Fibroblast of pulmonary artery (primary cell): ENCODE data around the gene SLC43A3.

Experiments used
- DNase-seq: peaks from one replicate; pipeline ENCODE4 v3.0.0-alpha.2; 2010; ENCODE audit warnings: low read depth
- H3K4me3 ChIP-seq: replicated peaks from 2 replicates; pipeline ENCODE4 v1.5.1; 2011; ENCODE audit warnings: low read depth, mild to moderate bottlenecking, control low read depth, low read length, moderate library complexity
- TF ChIP-seq, protein P1 (sequence below): IDR thresholded peaks from 2 replicates; pipeline ENCODE4 v1.5.1; 2011; ENCODE audit warnings: mild to moderate bottlenecking, control low read depth, low read length, inconsistent platforms; ENCODE audit errors: missing control alignments

The SLC43A3 gene

DNA sequence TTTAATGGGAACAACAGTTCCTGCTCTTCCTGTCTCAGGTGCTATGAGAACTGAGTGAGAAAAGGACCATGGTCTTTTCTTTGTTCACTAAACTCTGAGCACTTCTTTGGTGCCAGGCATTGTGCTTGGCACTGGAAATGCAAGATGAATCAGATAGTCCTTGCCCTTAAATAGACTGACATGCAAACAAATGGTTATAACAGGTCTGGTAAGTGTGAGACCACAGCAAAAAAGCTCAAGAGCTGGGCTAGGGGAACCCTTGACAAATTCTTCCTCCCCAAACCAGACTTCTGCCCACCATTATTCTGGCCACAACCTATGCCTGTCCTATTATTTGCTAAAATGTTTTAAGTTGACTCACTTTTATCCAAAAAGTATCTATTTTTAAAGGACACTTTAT lies 5.1 kb downstream of the SLC43A3 start:
- no peak overlapping the region for H3K4me3 ChIP-seq
- TF ChIP-seq, protein P1, sequence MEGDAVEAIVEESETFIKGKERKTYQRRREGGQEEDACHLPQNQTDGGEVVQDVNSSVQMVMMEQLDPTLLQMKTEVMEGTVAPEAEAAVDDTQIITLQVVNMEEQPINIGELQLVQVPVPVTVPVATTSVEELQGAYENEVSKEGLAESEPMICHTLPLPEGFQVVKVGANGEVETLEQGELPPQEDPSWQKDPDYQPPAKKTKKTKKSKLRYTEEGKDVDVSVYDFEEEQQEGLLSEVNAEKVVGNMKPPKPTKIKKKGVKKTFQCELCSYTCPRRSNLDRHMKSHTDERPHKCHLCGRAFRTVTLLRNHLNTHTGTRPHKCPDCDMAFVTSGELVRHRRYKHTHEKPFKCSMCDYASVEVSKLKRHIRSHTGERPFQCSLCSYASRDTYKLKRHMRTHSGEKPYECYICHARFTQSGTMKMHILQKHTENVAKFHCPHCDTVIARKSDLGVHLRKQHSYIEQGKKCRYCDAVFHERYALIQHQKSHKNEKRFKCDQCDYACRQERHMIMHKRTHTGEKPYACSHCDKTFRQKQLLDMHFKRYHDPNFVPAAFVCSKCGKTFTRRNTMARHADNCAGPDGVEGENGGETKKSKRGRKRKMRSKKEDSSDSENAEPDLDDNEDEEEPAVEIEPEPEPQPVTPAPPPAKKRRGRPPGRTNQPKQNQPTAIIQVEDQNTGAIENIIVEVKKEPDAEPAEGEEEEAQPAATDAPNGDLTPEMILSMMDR: no peak
- no peak for DNase-seq

DNA sequence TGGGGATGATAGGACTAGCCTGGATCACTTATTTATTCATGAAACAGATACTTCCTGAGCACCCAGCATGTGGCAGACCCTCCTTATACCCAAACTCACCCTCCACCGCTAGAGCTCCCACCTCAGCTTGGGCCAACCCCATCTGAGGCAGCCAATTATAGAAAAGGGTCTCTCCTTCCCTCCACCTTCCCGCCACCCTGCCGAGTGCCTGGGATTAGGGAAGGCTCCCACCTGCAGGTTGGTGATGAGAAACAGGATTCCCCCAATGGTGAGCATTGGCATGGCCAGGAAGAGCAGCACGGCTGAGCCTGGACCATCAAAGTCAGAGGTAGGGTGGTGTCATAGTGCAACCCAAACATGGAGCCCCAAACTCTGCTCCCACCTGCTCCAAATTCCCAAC lies 5.9 kb downstream of the SLC43A3 start:
- TF ChIP-seq, protein P1: no peak
- DNase-seq: no peak
- H3K4me3 ChIP-seq: no peak overlapping the region

DNA sequence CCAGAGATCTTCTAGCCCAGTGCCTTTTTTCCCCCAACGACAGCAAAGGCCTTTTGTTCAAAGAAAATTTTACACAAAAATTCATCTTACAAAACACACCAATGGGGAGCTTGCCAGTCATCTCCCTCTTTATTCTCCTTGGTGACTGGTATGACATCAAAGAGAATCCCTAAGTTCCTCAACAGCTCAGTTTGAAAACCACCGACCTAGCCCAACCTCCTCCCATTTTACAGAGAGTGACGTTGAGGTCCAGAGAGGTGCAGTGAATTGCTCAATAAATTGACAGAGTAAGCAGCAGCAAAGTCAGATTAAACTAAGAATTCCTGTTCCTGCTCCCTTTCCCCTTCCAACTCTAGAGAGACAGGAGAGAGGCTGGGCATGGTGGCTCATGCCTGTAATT lies 7.8 kb downstream of the SLC43A3 start:
- H3K4me3 ChIP-seq: no peak overlapping the region
- DNase-seq: no peak
- TF ChIP-seq, protein P1: no peak

DNA sequence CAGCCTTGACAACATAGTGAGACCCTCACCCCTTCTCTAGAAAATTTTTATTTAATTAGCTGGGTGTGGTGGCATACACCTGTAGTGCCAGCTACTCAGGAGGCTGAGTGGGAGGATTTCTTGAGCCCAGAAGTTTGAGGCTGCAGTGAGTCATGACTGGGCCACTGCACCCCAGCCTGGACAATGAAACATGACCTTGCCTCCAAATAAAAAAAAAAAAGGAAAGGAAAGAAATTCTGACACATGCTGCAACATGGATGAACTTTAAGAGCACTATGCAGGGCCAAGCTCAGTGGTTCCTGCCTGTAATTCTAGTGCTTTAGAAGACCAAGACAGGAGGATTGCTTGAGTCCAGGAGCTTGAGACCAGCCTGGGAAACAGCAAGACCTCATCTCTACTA lies 8.8 kb downstream of the SLC43A3 start:
- TF ChIP-seq, protein P1: no peak
- no peak overlapping the region for H3K4me3 ChIP-seq
- no peak for DNase-seq

DNA sequence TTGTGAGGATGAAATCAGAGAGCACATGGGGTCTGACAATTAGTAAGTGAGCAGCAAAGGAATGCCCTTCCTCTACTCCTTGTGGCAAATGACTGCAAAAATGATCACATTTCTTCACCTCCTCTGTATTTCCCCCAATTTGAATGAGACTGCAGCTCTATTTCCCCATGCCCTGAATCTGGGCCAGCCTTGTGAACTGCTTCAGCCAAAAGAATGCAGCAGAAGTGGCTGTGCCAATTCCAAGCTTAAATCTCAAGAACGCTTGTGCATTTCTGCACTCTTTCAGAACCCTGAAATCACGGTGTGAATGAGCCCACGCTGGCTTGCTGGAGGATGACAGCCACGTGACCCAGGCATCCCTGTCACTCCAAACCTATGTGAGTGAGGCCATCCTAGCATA lies 9.9 kb downstream of the SLC43A3 start:
- peak; percentile 75 for DNase-seq
- TF ChIP-seq, protein P1: no peak
- H3K4me3 ChIP-seq: no peak overlapping the region

DNA sequence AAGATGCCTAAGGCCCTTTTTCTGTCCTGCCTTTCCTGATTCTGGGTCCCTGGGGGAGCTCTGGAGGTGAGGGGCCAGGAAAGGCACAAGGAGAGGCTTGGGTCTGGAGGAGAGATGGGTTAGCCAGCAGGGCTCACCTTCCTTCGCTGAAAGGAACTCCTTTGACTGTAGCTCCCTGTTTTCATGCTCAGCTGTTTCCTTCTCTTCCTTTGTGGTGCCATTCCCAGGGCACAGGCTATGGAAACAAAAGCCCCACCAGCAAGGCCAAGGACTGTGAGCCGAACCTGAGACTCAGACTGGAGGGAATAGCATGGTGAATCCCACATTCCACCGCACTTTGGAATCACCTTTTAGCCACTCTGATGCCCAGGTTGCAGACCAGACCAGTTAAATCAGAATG lies 10.5 kb downstream of the SLC43A3 start:
- H3K4me3 ChIP-seq: no peak overlapping the region
- no peak for DNase-seq
- TF ChIP-seq, protein P1: no peak

DNA sequence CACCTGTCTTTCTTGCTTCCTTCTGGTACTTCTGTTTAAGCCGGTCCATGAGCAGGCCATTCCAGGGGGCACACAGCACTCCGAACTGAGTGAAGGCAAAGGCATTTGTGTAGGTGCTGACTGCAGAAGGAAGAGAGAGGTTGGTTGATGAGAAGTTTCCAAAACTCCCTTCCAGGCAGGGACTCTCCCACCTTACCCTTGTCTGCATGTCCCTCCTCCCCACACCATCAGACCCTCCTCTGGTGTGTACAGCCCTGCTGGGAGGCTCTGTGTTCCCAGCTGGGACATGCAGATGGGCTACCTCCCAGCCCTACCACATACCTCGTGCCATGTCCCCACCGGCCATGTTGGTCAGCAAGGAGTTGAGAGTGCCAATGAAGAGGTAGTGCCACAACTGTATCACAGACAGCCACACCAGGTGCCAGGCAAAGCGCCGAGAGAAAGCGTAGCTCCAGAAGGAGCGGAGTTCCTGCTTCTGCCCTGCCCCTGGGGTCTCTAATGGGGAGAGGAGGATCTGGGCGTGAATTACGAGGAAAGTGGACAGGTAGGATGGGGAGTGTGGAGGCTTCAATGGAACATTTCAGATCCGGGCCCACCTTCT lies 12.2 kb downstream of the SLC43A3 start:
- no peak overlapping the region for H3K4me3 ChIP-seq
- TF ChIP-seq, protein P1: no peak
- DNase-seq: no peak
